OCI-LY1 (cell line): Measurements from ENCODE around the gene CDH4.

Experiments used
- H2AFZ ChIP-seq: fragments of 200-600 bp; sonication (generic), shearing (Covaris generic); 2 replicates; pipeline ENCODE4 v1.6.0; 2014; ENCODE audit warnings: antibody characterized with exemption, mild to moderate bottlenecking, low read length
- H3F3A ChIP-seq: fragments of 200-600 bp; sonication (generic), shearing (Covaris generic); 2 replicates; pipeline ENCODE4 v1.6.0; 2014; ENCODE audit warnings: mild to moderate bottlenecking, antibody characterized with exemption, low read length, moderate library complexity; ENCODE audit not compliant: insufficient read depth
- H3K27ac ChIP-seq: fragments of 200-600 bp; sonication (generic); 2 replicates; pipeline ENCODE4 v1.5.1; 2014; ENCODE audit warnings: low read length, mixed run types, mild to moderate bottlenecking, low read depth; ENCODE audit not compliant: poor library complexity, severe bottlenecking
- H3K27me3 ChIP-seq: fragments of 200-600 bp; sonication (generic); 2 replicates; pipeline ENCODE4 v1.6.0; 2014; ENCODE audit warnings: antibody characterized with exemption, mild to moderate bottlenecking, low read length, moderate library complexity; ENCODE audit not compliant: insufficient read depth
- H3K36me3 ChIP-seq: fragments of 200-600 bp; sonication (generic); 2 replicates; pipeline ENCODE4 v1.6.1; 2014; ENCODE audit warnings: mild to moderate bottlenecking, antibody characterized with exemption, low read length, moderate library complexity, mixed read lengths; ENCODE audit not compliant: insufficient read depth
- H3K4me1 ChIP-seq: fragments of 200-600 bp; sonication (generic); 2 replicates; pipeline ENCODE4 v1.5.1; 2014; ENCODE audit warnings: mild to moderate bottlenecking, low read length, moderate library complexity; ENCODE audit not compliant: insufficient read depth, severe bottlenecking
- H3K4me2 ChIP-seq: fragments of 200-600 bp; sonication (generic), shearing (Covaris generic); 2 replicates; pipeline ENCODE4 v1.6.1; 2014; ENCODE audit warnings: low read length
- H3K4me3 ChIP-seq: fragments of 200-600 bp; sonication (generic); 2 replicates; pipeline ENCODE4 v1.5.1; 2014; ENCODE audit warnings: low read length, low read depth, mild to moderate bottlenecking, mixed read lengths; ENCODE audit not compliant: poor library complexity, severe bottlenecking
- H3K79me2 ChIP-seq: fragments of 200-600 bp; shearing (Covaris generic); 2 replicates; pipeline ENCODE4 v1.6.1; 2016; ENCODE audit warnings: mixed run types, low read length, mixed read lengths; ENCODE audit not compliant: insufficient read depth
- H3K9ac ChIP-seq: fragments of 200-600 bp; sonication (generic), shearing (Covaris generic); 2 replicates; pipeline ENCODE4 v1.6.1; 2014; ENCODE audit warnings: mild to moderate bottlenecking, low read length, mixed read lengths
- H3K9me2 ChIP-seq: fragments of 200-600 bp; sonication (generic), shearing (Covaris generic); 2 replicates; pipeline ENCODE4 v1.6.1; 2014; ENCODE audit warnings: low read depth, mild to moderate bottlenecking, low read length, mixed read lengths
- H3K9me3 ChIP-seq: fragments of 200-600 bp; shearing (Covaris generic); 2 replicates; pipeline ENCODE4 v1.6.1; 2014; ENCODE audit warnings: low read length, mixed read lengths
- H4K20me1 ChIP-seq: fragments of 200-600 bp; sonication (generic), shearing (Covaris generic); 2 replicates; pipeline ENCODE4 v1.6.0; 2016; ENCODE audit warnings: mild to moderate bottlenecking, low read length; ENCODE audit not compliant: insufficient read depth
- CTCF ChIP-seq: fragments of 200-600 bp; sonication (generic), shearing (Covaris generic); IDR thresholded peaks from 2 replicates; pipeline ENCODE4 v1.5.1; 2017; ENCODE audit warnings: mild to moderate bottlenecking, antibody characterized with exemption, low read length, moderate library complexity, mixed read lengths
- EZH2 ChIP-seq: fragments of 200-600 bp; sonication (generic), shearing (Covaris generic); IDR thresholded peaks from 2 replicates; pipeline ENCODE4 v1.8.0; 2017; ENCODE audit warnings: borderline replicate concordance, mixed run types, mild to moderate bottlenecking, antibody characterized with exemption, low read length, moderate library complexity, mixed read lengths

Gene CDH4

DNA sequence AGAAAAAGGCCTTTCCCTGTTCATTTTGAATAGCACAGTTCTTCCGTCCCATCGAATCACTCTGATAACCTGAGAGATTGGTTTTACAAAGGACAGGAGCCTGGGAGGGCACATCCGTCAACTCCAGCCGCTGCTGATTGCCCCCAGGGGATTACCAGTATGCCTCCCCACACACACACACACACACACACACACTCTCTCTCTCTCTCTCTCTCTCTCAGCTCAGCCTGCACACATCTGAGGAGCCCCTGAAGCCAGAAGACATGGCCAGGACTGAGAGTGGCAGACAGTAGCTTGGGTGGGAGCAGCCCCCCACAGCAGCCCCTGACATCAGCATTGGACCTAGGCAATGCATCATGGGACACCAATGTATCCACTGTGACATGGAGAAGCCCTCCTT is 13.2 kb upstream of the CDH4 start:
- H3K36me3 ChIP-seq = no peaks in the 10 kb centered on the region
- no peak overlapping the region for H2AFZ ChIP-seq
- H3K9me3 ChIP-seq = no peaks in the 10 kb centered on the region
- H3K27me3 ChIP-seq = no peaks in the 10 kb centered on the region; the same call in 1 of the 2 replicates
- H3F3A ChIP-seq = no peaks in the 10 kb centered on the region
- H3K4me2 ChIP-seq = no peak overlapping the region
- no peak overlapping the region for H3K27ac ChIP-seq
- no peaks in the 10 kb centered on the region for H3K4me1 ChIP-seq
- H3K79me2 ChIP-seq = no peaks in the 10 kb centered on the region
- no peaks in the 10 kb centered on the region for H4K20me1 ChIP-seq
- no peaks in the 10 kb centered on the region for H3K9me2 ChIP-seq
- TF ChIP-seq CTCF = no peak
- no peak for TF ChIP-seq EZH2
- no peak overlapping the region for H3K4me3 ChIP-seq
- no peak overlapping the region for H3K9ac ChIP-seq

- no peak overlapping the region for H2AFZ ChIP-seq
- no peak overlapping the region for H3K4me3 ChIP-seq
- no peaks in the 10 kb centered on the region for H3F3A ChIP-seq
- no peaks in the 10 kb centered on the region for H4K20me1 ChIP-seq
- H3K4me2 ChIP-seq = no peak overlapping the region
- TF ChIP-seq EZH2 = no peak
- no peak for TF ChIP-seq CTCF
- H3K9me3 ChIP-seq = no peaks in the 10 kb centered on the region
- H3K27me3 ChIP-seq = no peaks in the 10 kb centered on the region; the same call in 1 of the 2 replicates
- H3K27ac ChIP-seq = no peak overlapping the region
- no peaks in the 10 kb centered on the region for H3K79me2 ChIP-seq
- no peaks in the 10 kb centered on the region for H3K9me2 ChIP-seq
- no peaks in the 10 kb centered on the region for H3K36me3 ChIP-seq
- no peaks in the 10 kb centered on the region for H3K4me1 ChIP-seq
- no peak overlapping the region for H3K9ac ChIP-seq
These were observed 11.2 kb upstream of the CDH4 start for GRCh38 chr20:61240814-61241213.

DNA sequence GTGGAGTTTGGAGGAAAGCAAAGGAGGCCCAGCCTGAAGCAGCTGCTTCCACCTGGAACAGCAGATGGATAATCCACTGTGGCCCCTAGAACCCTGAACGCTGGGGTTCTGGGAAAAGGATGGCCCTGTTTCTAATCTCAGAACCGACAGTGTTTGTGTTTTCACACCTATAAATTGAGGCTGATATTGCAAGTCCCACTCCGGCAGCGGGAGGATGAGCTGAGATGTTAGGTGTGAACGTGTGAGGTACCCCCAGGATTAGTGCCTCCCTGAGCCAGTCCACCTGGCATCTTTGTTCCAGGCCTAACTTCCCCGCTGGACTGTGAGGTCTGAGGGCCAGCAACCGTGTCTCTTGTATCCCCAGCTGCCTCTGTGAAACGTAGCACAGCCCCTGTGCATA is 7.8 kb upstream of the CDH4 start:
- H2AFZ ChIP-seq = no peak overlapping the region
- no peaks in the 10 kb centered on the region for H3K79me2 ChIP-seq
- H3K4me2 ChIP-seq = no peak overlapping the region
- no peak overlapping the region for H3K9ac ChIP-seq
- H3K27me3 ChIP-seq = no peaks in the 10 kb centered on the region; the same call in 1 of the 2 replicates
- H3K36me3 ChIP-seq = no peaks in the 10 kb centered on the region
- H4K20me1 ChIP-seq = no peaks in the 10 kb centered on the region
- no peaks in the 10 kb centered on the region for H3K4me1 ChIP-seq
- H3K9me3 ChIP-seq = no peaks in the 10 kb centered on the region
- TF ChIP-seq EZH2 (no peak), CTCF (no peak)
- H3K4me3 ChIP-seq = no peak overlapping the region
- no peaks in the 10 kb centered on the region for H3F3A ChIP-seq
- H3K27ac ChIP-seq = no peak overlapping the region
- no peaks in the 10 kb centered on the region for H3K9me2 ChIP-seq
